Stimulated activated naive CD8-positive, alpha-beta T cell treated with anti-CD3 and anti-CD28 coated beads, Interleukin-15, amount 100 ng/mL, for 72 hours (primary cell): Measurements from ENCODE around the gene GRXCR2.

Experiments used
- ATAC-seq: fragments of 150-1000 bp; cut with Tn5 transposase; 2 replicates; pipeline ENCODE4 v1.10.0; 2021; ENCODE audit warnings: mild to moderate bottlenecking, moderate library complexity
- DNase-seq, 2 donors: peaks; one replicate each; pipeline ENCODE4 v3.0.0; 2021 to 2022
- H3K27ac Mint-ChIP-seq, 2 donors: one replicate each; pipeline ENCODE4 v1.8.0; 2022; ENCODE audit warnings: mild to moderate bottlenecking in 2 of 2, mixed read lengths in 2 of 2, moderate library complexity in 2 of 2
- H3K27me3 Mint-ChIP-seq: one replicate; pipeline ENCODE4 v1.8.0; 2022; ENCODE audit warnings: mixed read lengths
- H3K4me1 Mint-ChIP-seq: one replicate; pipeline ENCODE4 v1.8.0; 2022; ENCODE audit warnings: mild to moderate bottlenecking, mixed read lengths
- H3K4me3 Mint-ChIP-seq, 2 donors: one replicate each; pipeline ENCODE4 v1.8.0; 2022; ENCODE audit warnings: mild to moderate bottlenecking in 2 of 2, mixed read lengths in 2 of 2, moderate library complexity in 1 of 2
- H3K9me3 Mint-ChIP-seq, 2 donors: one replicate each; pipeline ENCODE4 v1.8.0; 2022; ENCODE audit warnings: mixed read lengths in 2 of 2

The GRXCR2 gene, protein sequence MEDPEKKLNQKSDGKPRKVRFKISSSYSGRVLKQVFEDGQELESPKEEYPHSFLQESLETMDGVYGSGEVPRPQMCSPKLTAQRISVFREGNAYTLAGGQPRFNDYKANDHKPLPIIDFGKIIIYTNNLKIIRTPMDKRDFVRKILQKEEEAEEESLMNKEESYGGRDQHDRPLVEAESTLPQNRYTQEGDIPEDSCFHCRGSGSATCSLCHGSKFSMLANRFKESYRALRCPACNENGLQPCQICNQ

DNA sequence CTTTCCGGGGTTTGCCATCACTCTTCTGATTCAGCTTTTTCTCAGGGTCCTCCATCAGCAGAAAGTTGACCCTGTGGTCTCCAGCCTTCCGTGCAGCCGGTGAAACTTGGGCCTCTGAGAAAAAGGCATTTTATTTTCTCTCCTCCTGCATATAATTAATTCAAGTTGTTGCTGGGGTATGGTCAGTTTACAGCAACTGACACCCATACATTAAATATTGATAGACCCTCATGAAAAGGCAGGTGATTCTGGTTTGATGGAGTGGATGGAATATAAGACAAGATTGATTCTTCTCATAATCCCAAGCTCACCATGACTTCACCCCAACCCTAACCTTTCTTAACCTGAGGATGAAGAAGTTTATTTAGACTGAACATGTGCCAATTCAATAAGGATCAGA, at the start of gene GRXCR2:
GRXCR2 (minus strand) TSS at position 101 of the 400 bp plus-strand sequence; CDS start at position 55, 46 bp downstream.
- H3K27ac Mint-ChIP-seq = no peak within 1 kb of the TSS
- ATAC-seq = no peak
- no peaks in the 10 kb centered on the region for H3K4me1 Mint-ChIP-seq
- DNase-seq = no peak
- H3K4me3 Mint-ChIP-seq = no peak within 1 kb of the TSS
- H3K9me3 Mint-ChIP-seq = no peaks in the 10 kb centered on the region
- H3K27me3 Mint-ChIP-seq = peaks cover 11% of the 10 kb centered on the region

- Mint-ChIP-seq H3K9me3 (no peaks in the 10 kb centered on the region), H3K4me3 (no peak overlapping the region), H3K27me3 (no peaks in the 10 kb centered on the region), H3K27ac (peak overlapping the region in 1 of 2 donors; percentile 24), H3K4me1 (no peaks in the 10 kb centered on the region)
- ATAC-seq (no peak), DNase-seq (no peak)
These were observed 49.2 kb upstream of the GRXCR2 start for GRCh38 chr5:145922059-145922458.

GRCh38 chr5:145921211-145921610, 48.4 kb upstream of the GRXCR2 start:
- no peak for DNase-seq
- H3K27me3 Mint-ChIP-seq = no peaks in the 10 kb centered on the region
- no peaks in the 10 kb centered on the region for H3K9me3 Mint-ChIP-seq
- no peak overlapping the region for H3K27ac Mint-ChIP-seq
- no peak overlapping the region for H3K4me3 Mint-ChIP-seq
- ATAC-seq = no peak
- H3K4me1 Mint-ChIP-seq = no peaks in the 10 kb centered on the region

GRCh38 chr5:145920542-145921210, 47.9 kb upstream of the GRXCR2 start:
- DNase-seq = no peak
- ATAC-seq = no peak
- no peaks in the 10 kb centered on the region for H3K4me1 Mint-ChIP-seq
- H3K4me3 Mint-ChIP-seq = no peak overlapping the region
- H3K9me3 Mint-ChIP-seq = no peaks in the 10 kb centered on the region
- H3K27me3 Mint-ChIP-seq = no peaks in the 10 kb centered on the region
- H3K27ac Mint-ChIP-seq = no peak overlapping the region

- no peak overlapping the region for H3K27ac Mint-ChIP-seq
- H3K9me3 Mint-ChIP-seq = no peaks in the 10 kb centered on the region
- DNase-seq = no peak
- no peaks in the 10 kb centered on the region for H3K4me1 Mint-ChIP-seq
- H3K4me3 Mint-ChIP-seq = no peak overlapping the region
- no peaks in the 10 kb centered on the region for H3K27me3 Mint-ChIP-seq
- ATAC-seq = no peak
These were observed 46.6 kb upstream of the GRXCR2 start for GRCh38 chr5:145919413-145919812.

DNA sequence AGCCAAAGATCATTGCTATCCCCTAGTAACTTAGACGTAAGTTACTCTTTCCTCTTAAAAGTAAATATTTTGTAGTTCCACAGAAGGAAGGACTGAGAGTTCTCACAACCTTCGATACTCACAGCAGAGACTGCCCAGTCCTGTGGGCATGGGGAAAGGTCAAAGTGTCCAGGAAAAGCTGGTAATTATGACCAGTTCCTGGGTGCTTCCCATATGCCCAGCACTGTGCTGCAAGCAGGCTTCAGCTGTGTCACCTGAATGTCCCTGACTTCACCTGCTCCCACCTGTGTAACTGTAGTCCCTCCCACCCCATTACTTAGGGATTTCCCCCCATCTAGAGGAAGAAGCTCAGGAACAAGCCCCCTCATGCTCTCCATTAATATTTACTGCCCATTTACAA, 45.6 kb upstream of the GRXCR2 start:
- Mint-ChIP-seq H3K27ac (peak overlapping the region in 1 of 2 donors; percentile 49), H3K9me3 (no peaks in the 10 kb centered on the region), H3K27me3 (no peaks in the 10 kb centered on the region), H3K4me1 (no peaks in the 10 kb centered on the region), H3K4me3 (no peak overlapping the region)
- DNase-seq (no peak), ATAC-seq (no peak)

- Mint-ChIP-seq H3K4me3 (no peak overlapping the region), H3K27me3 (no peaks in the 10 kb centered on the region), H3K4me1 (no peaks in the 10 kb centered on the region), H3K9me3 (no peaks in the 10 kb centered on the region), H3K27ac (no peak overlapping the region)
- DNase-seq = no peak
- no peak for ATAC-seq
These were observed 44.5 kb upstream of the GRXCR2 start for GRCh38 chr5:145917288-145917687.

GRCh38 chr5:145915970-145916638, 43.3 kb upstream of the GRXCR2 start:
- H3K4me1 Mint-ChIP-seq = no peaks in the 10 kb centered on the region
- H3K27ac Mint-ChIP-seq = no peak overlapping the region
- no peak for DNase-seq
- H3K9me3 Mint-ChIP-seq = no peaks in the 10 kb centered on the region
- H3K4me3 Mint-ChIP-seq = no peak overlapping the region
- no peaks in the 10 kb centered on the region for H3K27me3 Mint-ChIP-seq
- ATAC-seq = no peak

GRCh38 chr5:145913701-145914100, 40.9 kb upstream of the GRXCR2 start:
- Mint-ChIP-seq H3K27ac (no peak overlapping the region), H3K27me3 (no peaks in the 10 kb centered on the region), H3K9me3 (no peaks in the 10 kb centered on the region), H3K4me1 (no peaks in the 10 kb centered on the region), H3K4me3 (no peak overlapping the region)
- DNase-seq (no peak), ATAC-seq (no peak)

GRCh38 chr5:145912594-145912993, 39.8 kb upstream of the GRXCR2 start:
- DNase-seq (no peak), ATAC-seq (no peak)
- H3K4me3 Mint-ChIP-seq = no peak overlapping the region
- no peaks in the 10 kb centered on the region for H3K9me3 Mint-ChIP-seq
- no peaks in the 10 kb centered on the region for H3K27me3 Mint-ChIP-seq
- no peak overlapping the region for H3K27ac Mint-ChIP-seq
- no peaks in the 10 kb centered on the region for H3K4me1 Mint-ChIP-seq

DNA sequence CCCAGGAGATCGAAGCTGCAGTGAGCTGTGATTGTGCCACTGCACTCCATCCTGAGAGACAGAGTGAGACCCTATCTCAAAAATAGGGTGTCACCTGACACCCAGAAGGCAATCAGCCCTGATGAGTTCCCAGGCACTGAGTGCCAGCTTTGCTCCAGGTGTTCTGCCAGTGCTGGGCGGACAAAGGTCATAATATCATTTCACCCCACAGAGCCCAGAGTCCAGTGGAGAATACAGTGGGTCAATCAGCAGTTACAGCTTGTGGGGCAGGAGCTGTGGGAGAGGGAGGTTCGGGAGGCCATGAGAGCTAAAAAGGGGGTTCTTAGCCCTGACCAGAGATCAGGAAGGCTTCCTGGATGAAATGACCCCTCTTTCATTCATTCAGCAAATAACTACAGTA, 39.2 kb upstream of the GRXCR2 start:
- H3K27ac Mint-ChIP-seq = no peak overlapping the region
- no peak for DNase-seq
- H3K27me3 Mint-ChIP-seq = peaks cover under 1% of the 10 kb centered on the region
- no peak for ATAC-seq
- no peak overlapping the region for H3K4me3 Mint-ChIP-seq
- H3K9me3 Mint-ChIP-seq = no peaks in the 10 kb centered on the region
- H3K4me1 Mint-ChIP-seq = no peaks in the 10 kb centered on the region

DNA sequence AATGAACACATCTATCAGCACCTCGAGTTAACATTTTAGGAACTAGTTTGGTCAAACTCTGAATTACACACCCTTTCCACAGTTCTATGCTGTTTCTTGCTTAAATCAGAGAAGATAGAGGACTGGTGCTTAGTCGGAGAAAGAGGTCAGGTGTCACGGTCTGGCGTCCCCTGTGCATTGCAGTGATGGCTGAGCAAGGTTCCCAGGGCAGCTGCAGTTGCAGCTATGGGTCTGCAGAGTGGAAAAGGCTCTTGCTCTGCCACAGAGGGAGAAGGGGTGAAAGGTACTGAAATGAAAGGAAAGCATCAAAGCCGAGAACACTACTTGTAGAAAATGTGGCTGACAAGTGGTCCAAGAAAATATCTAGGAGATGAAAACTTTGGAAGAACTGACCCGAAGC, 38.4 kb upstream of the GRXCR2 start:
- no peaks in the 10 kb centered on the region for H3K9me3 Mint-ChIP-seq
- no peak overlapping the region for H3K27ac Mint-ChIP-seq
- H3K4me3 Mint-ChIP-seq = no peak overlapping the region
- ATAC-seq = no peak
- peaks cover 6% of the 10 kb centered on the region for H3K27me3 Mint-ChIP-seq
- DNase-seq = no peak
- H3K4me1 Mint-ChIP-seq = no peaks in the 10 kb centered on the region

- Mint-ChIP-seq H3K27ac (no peak overlapping the region), H3K4me3 (no peak overlapping the region), H3K9me3 (no peaks in the 10 kb centered on the region), H3K27me3 (peaks cover 6% of the 10 kb centered on the region), H3K4me1 (no peaks in the 10 kb centered on the region)
- ATAC-seq (no peak), DNase-seq (no peak)
These were observed 35.6 kb upstream of the GRXCR2 start for GRCh38 chr5:145908206-145908960.

DNA sequence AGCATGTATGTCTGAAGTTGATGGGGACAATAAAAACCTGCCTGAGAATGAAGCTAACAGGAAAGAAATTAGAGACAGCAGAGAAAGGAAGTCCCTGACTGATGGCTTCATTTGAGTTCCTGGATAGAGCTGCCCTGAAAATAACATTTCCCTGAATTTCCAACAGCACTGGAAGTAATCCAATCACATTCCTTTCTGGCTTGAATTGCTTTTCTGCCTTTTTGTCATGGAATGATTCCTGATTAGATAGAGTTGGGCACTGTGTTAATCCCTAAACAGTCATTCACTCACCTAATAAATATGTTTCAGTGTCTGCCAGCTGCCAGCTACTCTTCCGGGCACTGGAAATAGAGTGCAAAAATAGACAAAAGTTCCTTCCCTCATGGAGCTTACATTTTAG, 33.6 kb upstream of the GRXCR2 start:
- DNase-seq (no peak), ATAC-seq (no peak)
- no peak overlapping the region for H3K27ac Mint-ChIP-seq
- no peak overlapping the region for H3K4me3 Mint-ChIP-seq
- no peaks in the 10 kb centered on the region for H3K4me1 Mint-ChIP-seq
- H3K27me3 Mint-ChIP-seq = peaks cover 6% of the 10 kb centered on the region
- H3K9me3 Mint-ChIP-seq = no peaks in the 10 kb centered on the region

DNA sequence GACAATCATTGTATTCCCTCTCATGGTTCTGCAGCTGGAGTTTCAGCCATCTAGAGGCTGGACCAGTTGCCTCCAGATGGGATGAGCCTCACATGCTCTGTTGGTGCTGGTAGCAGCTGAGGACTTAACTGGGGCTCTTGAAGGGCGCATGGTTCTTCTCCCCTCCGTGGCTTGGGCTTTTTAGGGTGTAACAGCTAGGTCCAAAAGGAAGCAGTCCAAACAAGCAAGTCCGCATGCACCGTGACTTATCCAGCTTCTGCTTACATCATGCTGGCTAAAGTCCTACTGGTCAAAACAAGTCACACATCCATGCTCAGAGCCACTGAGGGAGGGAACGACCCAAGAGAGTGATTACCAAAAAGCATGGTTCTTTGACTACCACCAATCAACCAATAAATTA, 31.9 kb upstream of the GRXCR2 start:
- H3K9me3 Mint-ChIP-seq = peaks cover 0 to 8% of the 10 kb centered on the region in 2 donors
- H3K4me1 Mint-ChIP-seq = no peaks in the 10 kb centered on the region
- ATAC-seq (no peak), DNase-seq (no peak)
- H3K4me3 Mint-ChIP-seq = no peak overlapping the region
- no peak overlapping the region for H3K27ac Mint-ChIP-seq
- peaks cover 6% of the 10 kb centered on the region for H3K27me3 Mint-ChIP-seq

GRCh38 chr5:145903867-145904266, 31.1 kb upstream of the GRXCR2 start:
- Mint-ChIP-seq H3K4me3 (no peak overlapping the region), H3K27ac (no peak overlapping the region), H3K4me1 (no peaks in the 10 kb centered on the region), H3K9me3 (peaks cover 0 to 16% of the 10 kb centered on the region in 2 donors), H3K27me3 (peaks cover 6% of the 10 kb centered on the region)
- DNase-seq (no peak), ATAC-seq (no peak)
